Measurements from ENCODE around the gene CNTF. TPM values are rescaled to one million over a fixed set of nuclear protein-coding genes. Genes with fewer than 3 reads are reported as not detected.

Gene CNTF
- total RNA-seq, 1 experiment from 2014 or later = 5.2 TPM

GRCh38 chr11:58656348-58656747 is 33.9 kb downstream of the CNTF start:
- no peak for DNase-seq
- no peaks in the 10 kb centered on the region for H3K9me3 Mint-ChIP-seq (ENCODE audit: low read depth, unreplicated experiment)
- H3K4me1 Mint-ChIP-seq (ENCODE audit: low read depth, unreplicated experiment) = peaks cover 51% of the 10 kb centered on the region
- peaks cover 7% of the 10 kb centered on the region for H3K36me3 Mint-ChIP-seq (ENCODE audit: insufficient read depth, unreplicated experiment)
- CTCF ChIA-PET = no interaction called here
- H3K27ac Mint-ChIP-seq (ENCODE audit: unreplicated experiment) = no peak overlapping the region
- H3K27me3 Mint-ChIP-seq (ENCODE audit: unreplicated experiment) = no peaks in the 10 kb centered on the region
- H3K4me3 Mint-ChIP-seq (ENCODE audit: low read depth, unreplicated experiment) = no peak overlapping the region
- TF ChIP-seq, protein P1, sequence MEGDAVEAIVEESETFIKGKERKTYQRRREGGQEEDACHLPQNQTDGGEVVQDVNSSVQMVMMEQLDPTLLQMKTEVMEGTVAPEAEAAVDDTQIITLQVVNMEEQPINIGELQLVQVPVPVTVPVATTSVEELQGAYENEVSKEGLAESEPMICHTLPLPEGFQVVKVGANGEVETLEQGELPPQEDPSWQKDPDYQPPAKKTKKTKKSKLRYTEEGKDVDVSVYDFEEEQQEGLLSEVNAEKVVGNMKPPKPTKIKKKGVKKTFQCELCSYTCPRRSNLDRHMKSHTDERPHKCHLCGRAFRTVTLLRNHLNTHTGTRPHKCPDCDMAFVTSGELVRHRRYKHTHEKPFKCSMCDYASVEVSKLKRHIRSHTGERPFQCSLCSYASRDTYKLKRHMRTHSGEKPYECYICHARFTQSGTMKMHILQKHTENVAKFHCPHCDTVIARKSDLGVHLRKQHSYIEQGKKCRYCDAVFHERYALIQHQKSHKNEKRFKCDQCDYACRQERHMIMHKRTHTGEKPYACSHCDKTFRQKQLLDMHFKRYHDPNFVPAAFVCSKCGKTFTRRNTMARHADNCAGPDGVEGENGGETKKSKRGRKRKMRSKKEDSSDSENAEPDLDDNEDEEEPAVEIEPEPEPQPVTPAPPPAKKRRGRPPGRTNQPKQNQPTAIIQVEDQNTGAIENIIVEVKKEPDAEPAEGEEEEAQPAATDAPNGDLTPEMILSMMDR (IDR thresholded peaks at IDR 0.05; ENCODE audit: unreplicated experiment) = no peak
- intact Hi-C loops (cut with micrococcal nuclease; ENCODE audit: unreplicated experiment) = no loop called here
- no TSS peak for BruUV-seq (replicated peaks)

DNA sequence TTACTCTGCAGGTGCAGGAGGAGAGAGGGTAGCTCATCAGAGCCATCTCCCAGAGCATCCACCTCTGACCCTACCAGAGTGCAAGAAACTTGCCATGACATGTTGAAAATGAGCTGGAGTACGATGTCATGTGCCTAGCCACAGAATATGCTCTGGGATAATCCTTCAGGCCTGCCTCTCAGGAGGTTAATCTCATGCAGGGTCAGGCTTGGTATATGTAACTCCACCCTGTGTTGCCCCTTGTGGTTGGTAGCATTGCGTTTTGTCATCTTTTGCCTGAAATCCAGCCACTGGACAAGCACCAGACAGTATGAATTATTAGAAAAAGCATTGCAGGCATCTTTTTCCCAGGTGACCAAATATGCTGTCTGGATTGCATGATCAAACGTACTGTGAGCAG is 36.2 kb downstream of the CNTF start:
- Mint-ChIP-seq H3K9me3 (ENCODE audit: low read depth, unreplicated experiment) (no peaks in the 10 kb centered on the region), H3K4me1 (ENCODE audit: low read depth, unreplicated experiment) (peaks cover 52% of the 10 kb centered on the region), H3K4me3 (ENCODE audit: low read depth, unreplicated experiment) (peak overlapping the region; percentile 53), H3K27ac (ENCODE audit: unreplicated experiment) (peak overlapping the region; percentile 79), H3K36me3 (ENCODE audit: insufficient read depth, unreplicated experiment) (peaks cover 7% of the 10 kb centered on the region), H3K27me3 (ENCODE audit: unreplicated experiment) (no peaks in the 10 kb centered on the region)
- CTCF ChIA-PET = no interaction called here
- TF ChIP-seq, protein P1 (IDR thresholded peaks at IDR 0.05; ENCODE audit: unreplicated experiment) = no peak
- DNase-seq = peak; percentile 2
- no TSS peak for BruUV-seq (replicated peaks)
- intact Hi-C loops (cut with micrococcal nuclease; ENCODE audit: unreplicated experiment) = no loop called here

DNA sequence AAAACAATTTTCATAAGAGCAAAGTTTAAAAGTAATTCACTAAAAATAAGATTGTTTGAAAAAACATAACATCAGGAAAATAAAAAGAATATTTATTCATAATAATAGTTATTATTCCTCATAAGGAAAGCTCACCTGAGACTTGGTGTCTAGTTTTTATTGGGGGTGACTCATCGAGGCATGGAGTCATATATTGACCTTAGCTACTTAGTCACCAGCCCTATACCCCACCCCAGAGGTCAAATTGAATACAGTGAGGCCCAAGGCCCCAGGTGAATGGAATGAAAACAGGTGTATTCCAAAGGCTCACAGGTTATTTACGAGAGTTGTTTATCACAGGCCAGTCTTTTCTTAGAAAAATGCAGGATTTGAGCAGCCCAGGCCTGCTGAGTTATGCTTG is 36.9 kb downstream of the CNTF start:
- Mint-ChIP-seq H3K4me1 (ENCODE audit: low read depth, unreplicated experiment) (peaks cover 45% of the 10 kb centered on the region), H3K4me3 (ENCODE audit: low read depth, unreplicated experiment) (peak overlapping the region; percentile 53), H3K27me3 (ENCODE audit: unreplicated experiment) (no peaks in the 10 kb centered on the region), H3K27ac (ENCODE audit: unreplicated experiment) (peak overlapping the region; percentile 79), H3K36me3 (ENCODE audit: insufficient read depth, unreplicated experiment) (peaks cover 7% of the 10 kb centered on the region), H3K9me3 (ENCODE audit: low read depth, unreplicated experiment) (no peaks in the 10 kb centered on the region)
- peak; percentile 65 for DNase-seq
- TF ChIP-seq, protein P1 (IDR thresholded peaks at IDR 0.05; ENCODE audit: unreplicated experiment) = no peak
- CTCF ChIA-PET = interaction anchor here (0.8 to 1.7 kb wide), 7 partner anchors 13 to 399 kb away, joined by 3 to 5 read pairs (median 4); no protein-coding TSS in a partner anchor
- intact Hi-C loops (cut with micrococcal nuclease; ENCODE audit: unreplicated experiment) = no loop called here
- no TSS peak for BruUV-seq (replicated peaks)

- H3K27me3 Mint-ChIP-seq (ENCODE audit: unreplicated experiment) = no peaks in the 10 kb centered on the region
- peak overlapping the region; percentile 79 for H3K27ac Mint-ChIP-seq (ENCODE audit: unreplicated experiment)
- peak; percentile 24 for DNase-seq
- BruUV-seq (replicated peaks) = no TSS peak
- H3K36me3 Mint-ChIP-seq (ENCODE audit: insufficient read depth, unreplicated experiment) = peaks cover 7% of the 10 kb centered on the region
- H3K4me1 Mint-ChIP-seq (ENCODE audit: low read depth, unreplicated experiment) = peaks cover 38% of the 10 kb centered on the region
- TF ChIP-seq, protein P1 (IDR thresholded peaks at IDR 0.05; ENCODE audit: unreplicated experiment) = no peak
- peak overlapping the region; percentile 53 for H3K4me3 Mint-ChIP-seq (ENCODE audit: low read depth, unreplicated experiment)
- CTCF ChIA-PET = interaction anchor here (0.6 to 1.7 kb wide), 8 partner anchors 12 to 398 kb away, joined by 3 to 5 read pairs (median 4); no protein-coding TSS in a partner anchor
- no peaks in the 10 kb centered on the region for H3K9me3 Mint-ChIP-seq (ENCODE audit: low read depth, unreplicated experiment)
- intact Hi-C loops (cut with micrococcal nuclease; ENCODE audit: unreplicated experiment) = no loop called here
Observed at GRCh38 chr11:58659910-58660570, 37.6 kb downstream of the CNTF start.

All from Calu3 (cell line).